ENCODE results near the gene PNMA6A.
"Not testable (repeated sequence)": the region's sequence is repeated elsewhere in the genome, so short reads cannot be mapped to it uniquely, and the experiment has no call there.

The PNMA6A gene

GRCh38 chrX:153077437-153078135, 5.3 kb downstream of the PNMA6A start:
- DNase-seq: not testable (repeated sequence)

- not testable (repeated sequence) for DNase-seq
Observed at GRCh38 chrX:153083238-153083923, 11.1 kb downstream of the PNMA6A start.

GRCh38 chrX:153102418-153102817, 30.2 kb downstream of the PNMA6A start:
- DNase-seq: no peak

- DNase-seq: not testable (repeated sequence)
Observed at GRCh38 chrX:153104959-153105358, 32.7 kb downstream of the PNMA6A start.

- DNase-seq: not testable (repeated sequence)
Observed at GRCh38 chrX:153106092-153106801, 34.0 kb downstream of the PNMA6A start.

- not testable (repeated sequence) for DNase-seq
Observed at GRCh38 chrX:153110735-153111134, 38.5 kb downstream of the PNMA6A start.

GRCh38 chrX:153113851-153114250, 41.6 kb downstream of the PNMA6A start:
- not testable (repeated sequence) for DNase-seq

GRCh38 chrX:153117754-153118153, 45.5 kb downstream of the PNMA6A start:
- not testable (repeated sequence) for DNase-seq

- not testable (repeated sequence) for DNase-seq
Observed at GRCh38 chrX:153120230-153120629, 48.0 kb downstream of the PNMA6A start.

- not testable (repeated sequence) for DNase-seq
Observed at GRCh38 chrX:153123468-153123867, 51.2 kb downstream of the PNMA6A start.

Data from NCI-H187 treated with DMSO at 0.1 percent for 48 hours (cell line).